Activated CD8-positive, alpha-beta memory T cell treated with anti-CD3 and anti-CD28 coated beads, Interleukin-2, amount 50 U/mL, for 1 hour (primary cell): Measurements from ENCODE around the gene PPP2R5A.
"Not testable (repeated sequence)": the region's sequence is repeated elsewhere in the genome, so short reads cannot be mapped to it uniquely, and the experiment has no call there.

Source experiments
- DNase-seq: peaks from one replicate; pipeline ENCODE4 v3.0.0-alpha.2; 2020; ENCODE audit errors: extremely low read depth

PPP2R5A gene

DNA sequence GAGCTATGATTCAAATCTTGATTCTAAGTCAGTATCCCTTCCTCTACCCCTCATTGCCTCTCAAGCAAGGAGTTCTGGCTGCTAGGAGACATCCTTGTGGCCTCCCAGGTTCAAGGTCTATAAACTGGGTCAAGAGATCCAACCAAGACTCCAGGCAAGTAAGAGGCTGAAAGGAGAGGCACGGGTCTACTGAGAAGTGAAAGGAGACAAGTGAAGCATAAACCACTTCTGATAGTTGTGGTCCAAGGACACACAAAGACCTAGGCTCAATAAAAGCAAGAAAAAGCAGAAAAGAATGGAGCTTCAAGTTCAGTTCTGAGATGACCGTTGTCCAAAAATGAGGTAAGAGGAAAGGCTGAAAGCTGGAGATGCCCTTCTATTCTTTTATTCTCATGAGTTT, 17.8 kb upstream of the PPP2R5A start:
- DNase-seq: no peak

DNA sequence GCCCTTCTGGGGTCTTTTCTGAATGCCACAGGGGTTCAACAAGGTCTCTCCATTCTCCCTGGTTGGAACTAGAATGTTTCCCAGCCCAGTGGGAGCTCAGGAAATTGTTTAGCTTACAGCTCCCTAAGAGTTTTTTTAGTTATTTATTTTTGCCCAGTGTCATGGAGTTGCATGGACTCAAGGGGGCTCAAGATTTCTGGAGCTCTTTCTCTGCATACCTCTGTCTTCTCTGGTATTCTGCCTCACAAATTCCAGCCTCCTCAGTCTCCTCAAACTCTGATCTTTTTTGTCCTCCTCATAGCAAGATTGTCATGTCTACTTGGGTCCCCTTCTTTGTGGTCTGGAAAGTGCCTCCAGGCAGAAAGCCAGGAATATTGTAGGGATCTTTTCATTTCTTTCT, 15.9 kb upstream of the PPP2R5A start:
- DNase-seq: no peak

DNA sequence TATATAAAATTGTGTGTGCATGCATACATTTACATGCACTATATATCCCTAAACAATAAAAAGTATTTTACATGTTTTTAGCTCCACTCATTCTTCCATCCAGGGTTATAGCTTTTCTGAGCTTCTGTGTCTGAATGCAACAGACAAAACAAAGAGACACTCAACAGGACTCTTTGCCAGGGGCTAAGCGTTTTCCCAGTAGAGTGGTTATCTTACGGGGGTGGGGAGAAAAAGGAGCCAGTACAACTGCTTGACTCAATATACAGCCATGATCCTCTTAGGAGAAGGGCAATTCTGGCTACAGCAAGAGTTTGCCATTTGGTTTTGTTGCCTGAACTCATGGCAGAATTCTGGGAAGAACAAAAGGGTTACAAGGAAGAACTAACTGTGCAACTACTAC, 14.6 kb upstream of the PPP2R5A start:
- DNase-seq: no peak

DNA sequence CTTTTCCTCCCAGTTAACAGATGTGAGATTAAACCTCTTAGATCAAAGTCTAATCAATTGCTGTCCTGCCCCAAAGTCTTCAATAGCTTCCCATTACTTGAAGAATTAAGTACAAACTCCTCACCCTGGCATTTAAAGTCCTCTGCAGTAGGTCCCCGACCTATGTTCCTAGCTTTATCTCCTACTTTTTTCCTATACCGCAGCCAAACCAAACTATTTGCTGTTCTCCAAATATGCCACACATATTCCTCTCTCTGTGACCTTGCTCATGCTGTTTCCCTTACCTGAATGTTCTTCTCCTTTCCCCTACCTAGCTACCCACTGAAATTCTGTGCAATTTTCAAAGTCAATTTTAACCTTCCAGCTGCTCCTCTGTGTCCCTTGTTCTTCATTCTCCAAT, 14.0 kb upstream of the PPP2R5A start:
- no peak for DNase-seq

DNA sequence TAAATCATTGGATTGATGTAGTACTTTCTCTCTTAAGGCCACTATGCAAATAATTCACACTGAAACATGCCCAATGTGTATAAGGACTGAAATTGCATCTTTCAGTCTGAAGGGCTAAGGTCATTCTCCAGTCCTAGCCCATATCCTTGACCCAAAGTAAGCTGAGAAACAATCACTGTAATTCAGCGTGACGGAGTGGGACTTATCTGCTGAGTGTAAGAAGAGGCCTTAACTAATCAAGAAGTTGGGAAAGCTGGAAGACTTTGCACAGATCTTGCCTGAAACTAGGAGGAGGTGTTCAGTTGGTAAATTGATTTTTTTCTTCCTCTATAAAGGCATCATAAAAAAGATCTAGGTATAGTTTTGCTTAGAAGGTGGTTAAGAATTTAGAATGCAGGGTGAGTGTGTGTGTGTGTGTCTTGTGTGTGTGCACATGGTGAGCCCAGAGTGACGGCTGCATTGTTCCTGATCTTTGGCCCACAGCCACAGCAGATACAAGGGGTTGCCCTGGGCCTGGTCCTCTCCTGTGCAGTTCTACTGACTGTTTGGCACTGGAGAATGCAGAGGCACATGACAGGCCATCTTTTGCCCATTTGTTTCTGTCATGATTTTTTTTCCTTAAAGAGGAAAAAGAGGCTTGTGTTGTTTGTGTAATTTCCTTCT, 13.3 kb upstream of the PPP2R5A start:
- no peak for DNase-seq

DNA sequence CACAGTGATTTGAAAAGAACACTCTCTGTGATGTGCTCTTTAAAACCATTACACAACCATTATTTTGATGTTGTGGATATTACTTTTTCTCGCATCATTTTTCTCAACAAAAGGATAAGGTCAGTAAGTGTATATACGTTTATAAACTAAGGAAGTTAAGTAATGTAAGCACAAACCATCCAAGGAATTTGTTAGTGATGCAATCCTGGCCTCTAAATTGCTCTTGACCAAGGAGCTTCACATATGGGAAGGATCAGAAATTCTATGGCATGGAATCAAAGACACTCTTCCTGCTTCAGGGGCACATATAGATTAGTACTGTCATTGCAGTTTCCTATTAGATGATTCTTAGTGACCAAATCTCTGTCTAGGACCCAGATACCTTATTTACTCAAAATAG, 3.6 kb upstream of the PPP2R5A start:
- DNase-seq: no peak

DNA sequence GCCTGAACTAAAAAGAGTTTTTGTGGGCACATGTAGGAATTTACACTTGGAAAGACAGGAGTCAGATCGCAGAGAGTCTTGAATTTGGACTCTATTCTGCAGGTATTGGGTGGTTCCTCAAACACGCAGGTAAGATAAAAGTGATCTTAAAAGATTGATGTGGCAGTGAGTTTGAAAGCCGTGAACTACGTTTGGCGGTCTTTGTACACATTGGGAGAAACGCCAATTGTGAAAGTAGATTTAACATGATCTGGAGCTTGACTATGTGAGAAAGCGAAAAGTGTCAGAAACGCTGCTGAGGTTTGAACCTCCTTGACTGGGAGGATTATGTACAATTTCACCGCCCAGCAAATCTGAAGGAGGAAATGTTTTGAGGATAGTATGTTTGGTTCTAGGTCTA, 1.5 kb upstream of the PPP2R5A start:
- DNase-seq: no peak

DNA sequence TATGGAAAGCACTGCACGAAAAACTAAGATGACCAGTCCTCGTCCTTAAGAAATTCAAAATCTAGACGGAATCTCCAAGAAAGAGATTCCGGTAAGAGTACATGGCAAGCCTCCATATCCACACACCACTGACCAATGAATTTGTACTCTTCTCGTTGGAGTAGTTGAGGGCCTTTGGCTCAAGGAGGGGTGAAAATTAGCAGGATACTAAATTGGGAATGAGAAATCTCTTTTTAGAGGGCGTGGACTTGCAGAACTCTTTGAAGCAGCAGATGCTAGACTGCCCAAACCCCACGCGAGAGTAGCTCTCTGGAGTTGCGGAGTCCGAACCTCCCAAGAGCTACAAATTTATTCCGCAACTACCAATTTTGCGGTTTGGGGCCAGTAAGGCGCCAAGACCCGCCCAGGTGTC, 872 bp upstream of the PPP2R5A start:
- DNase-seq: no peak

DNA sequence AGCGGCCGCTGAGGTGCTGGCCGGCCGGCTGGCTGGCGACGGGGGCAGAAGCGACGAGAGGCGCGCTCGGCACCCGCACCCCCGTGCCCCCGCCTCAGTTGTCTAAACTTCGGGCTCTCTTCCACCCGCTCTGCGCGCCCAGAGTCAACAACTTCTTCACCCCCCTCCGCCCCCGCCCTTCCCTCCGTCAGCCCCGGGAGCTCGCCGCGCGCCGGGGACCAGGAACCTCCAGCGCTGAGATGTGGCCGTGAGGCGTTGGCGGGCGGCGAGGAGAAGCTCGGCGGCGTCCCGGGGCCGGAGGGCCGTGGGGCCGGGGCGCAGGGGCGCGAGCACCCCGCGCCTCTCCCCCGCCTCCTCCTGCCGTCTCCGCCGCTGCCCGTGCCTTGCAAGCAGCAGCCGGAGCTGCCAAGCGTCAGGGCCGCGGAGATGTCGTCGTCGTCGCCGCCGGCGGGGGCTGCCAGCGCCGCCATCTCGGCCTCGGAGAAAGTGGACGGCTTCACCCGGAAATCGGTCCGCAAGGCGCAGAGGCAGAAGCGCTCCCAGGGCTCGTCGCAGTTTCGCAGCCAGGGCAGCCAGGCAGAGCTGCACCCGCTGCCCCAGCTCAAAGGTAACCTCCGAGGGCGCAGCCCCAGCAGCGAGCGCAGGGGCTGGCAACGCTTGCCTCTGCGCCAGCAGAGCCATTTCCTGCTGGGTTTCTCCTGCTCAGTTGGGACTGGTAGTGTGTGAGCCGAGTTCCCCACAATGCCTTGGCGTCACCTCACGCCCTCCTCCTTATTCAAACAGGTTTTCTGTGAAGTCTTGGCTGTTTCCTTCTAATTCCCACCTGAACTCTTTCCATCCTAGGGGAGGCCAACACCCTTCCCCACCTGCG, 710 bp downstream of the PPP2R5A start:
- DNase-seq: peak; percentile 40

DNA sequence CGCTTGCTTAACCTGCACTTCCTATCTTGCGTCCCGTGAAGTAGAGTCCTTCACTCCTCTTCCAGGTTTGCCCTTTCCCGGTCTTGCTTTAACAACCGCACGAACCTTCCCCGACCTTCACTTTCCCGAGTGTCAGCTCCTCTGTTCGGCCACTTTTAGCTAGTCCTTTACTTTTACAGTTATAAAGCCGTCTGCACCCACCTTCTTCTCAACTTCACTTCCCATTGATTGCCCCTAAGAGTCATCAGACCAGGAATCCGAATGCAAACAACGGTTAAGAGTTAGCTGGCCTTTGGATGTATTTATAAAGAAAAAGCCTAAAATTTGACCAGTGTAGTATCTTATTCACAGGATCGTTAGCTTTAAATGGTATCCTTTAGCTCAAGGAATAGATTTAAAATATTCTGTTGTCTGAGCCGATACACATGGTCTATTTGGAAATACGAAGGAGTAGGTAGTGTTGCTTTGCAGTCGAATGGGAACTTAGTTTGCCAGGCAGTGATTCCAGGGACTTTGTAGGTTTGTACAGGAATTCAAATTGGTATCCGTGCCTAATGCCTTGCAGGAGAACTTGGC, 1.4 kb downstream of the PPP2R5A start:
- DNase-seq: no peak

DNA sequence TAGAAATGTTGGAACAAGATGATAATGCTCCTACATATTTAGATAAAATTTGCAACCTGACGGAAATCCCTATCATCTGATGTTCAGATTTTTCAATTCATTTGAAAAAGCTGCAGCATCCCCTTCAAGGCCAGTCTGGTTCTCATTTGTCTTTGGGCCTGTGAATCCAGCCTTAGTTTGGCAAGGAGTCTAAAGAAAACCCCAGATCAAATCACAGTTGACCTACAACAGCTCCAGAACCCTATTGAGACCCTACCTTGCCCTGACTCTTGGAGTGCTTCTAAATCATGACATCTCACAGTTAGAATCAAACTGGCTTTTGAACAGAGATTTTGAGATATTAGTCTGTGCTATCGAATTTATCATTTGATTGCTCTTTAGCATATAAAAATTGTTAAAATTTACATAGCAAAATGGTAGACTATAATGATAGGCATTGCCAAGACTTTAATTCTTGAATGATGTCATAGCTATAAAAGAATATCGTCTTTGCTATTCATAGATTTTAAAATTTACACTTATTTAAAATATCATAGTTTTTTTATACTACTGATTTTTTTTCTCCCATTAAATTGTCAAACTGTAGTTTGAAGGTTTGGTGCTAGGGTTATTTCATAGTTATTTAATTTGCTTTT, 2.2 kb downstream of the PPP2R5A start:
- DNase-seq: no peak

DNA sequence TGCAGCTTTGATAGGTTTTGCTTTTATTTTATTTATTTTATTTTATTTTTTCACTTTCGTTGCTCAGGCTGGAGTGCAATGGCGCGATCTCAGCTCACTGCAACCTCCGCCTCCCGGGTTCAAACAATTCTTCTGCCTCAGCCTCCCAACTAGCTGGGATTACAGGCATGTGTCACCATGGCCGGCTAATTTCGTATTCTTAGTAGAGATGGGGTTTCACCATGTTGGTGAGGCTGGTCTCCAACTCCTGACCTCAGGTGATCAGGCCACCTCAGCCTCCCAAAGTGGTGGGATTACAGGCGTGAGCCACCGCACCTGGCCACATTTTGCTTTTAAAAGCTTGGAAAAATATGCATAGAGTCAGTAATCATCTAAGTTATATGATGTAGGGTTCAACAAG, 2.8 kb downstream of the PPP2R5A start:
- DNase-seq: not testable (repeated sequence)

DNA sequence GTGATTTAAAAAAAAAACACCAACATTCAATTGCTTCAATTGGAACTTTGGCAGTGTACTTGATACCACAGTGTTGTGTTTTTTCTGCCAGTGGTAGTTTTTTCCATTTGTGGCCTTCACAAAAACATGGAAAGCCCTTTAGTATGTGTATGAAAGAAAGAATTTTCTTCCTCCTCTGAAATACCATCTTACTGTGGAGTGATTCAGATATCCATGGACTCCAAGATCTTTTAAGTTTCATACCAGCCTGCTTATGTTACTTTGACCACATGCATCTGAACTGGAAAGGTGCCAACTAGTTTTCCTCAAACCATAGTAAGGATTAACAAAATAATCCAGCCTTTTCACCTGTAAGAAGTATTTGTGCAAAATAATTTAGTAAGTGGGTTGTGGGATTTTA, 3.4 kb downstream of the PPP2R5A start:
- no peak for DNase-seq

DNA sequence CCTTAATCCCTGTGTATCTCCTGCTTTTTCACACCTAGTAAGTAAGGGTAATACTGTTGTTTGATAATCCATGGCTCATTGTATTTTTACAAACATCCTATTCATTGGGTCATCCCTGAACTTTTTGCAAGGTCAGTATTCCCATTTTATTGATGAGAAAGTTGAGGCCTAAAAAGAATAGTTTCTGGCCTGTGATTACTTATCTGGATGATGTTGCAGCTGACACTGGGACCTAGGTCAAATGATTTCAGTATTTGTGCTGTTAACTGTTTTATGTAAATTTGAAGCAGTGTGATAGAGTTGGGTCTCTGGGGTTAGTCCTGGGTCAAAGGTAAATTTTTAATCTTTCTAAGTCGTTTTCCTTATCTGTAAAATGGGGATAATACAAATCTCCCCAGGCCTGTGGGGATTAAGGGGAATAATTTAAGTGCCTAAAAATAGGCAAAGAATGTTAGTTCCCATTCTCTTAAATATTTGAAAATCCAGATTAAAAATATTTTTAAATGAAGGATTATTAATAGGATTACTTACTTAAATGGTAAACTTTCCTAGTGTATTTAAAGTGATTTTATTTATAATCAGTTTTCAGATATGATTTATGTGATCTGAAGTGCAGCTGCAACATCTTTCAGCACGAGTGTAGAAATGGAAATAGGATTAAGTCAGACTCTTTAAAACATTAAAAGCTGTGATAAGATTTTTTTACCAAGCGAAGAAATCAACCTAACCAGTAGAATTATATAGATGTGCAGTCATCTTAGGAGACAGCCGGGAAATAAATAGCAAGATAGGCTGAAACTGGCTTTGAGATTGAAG, 4.3 kb downstream of the PPP2R5A start:
- no peak for DNase-seq

DNA sequence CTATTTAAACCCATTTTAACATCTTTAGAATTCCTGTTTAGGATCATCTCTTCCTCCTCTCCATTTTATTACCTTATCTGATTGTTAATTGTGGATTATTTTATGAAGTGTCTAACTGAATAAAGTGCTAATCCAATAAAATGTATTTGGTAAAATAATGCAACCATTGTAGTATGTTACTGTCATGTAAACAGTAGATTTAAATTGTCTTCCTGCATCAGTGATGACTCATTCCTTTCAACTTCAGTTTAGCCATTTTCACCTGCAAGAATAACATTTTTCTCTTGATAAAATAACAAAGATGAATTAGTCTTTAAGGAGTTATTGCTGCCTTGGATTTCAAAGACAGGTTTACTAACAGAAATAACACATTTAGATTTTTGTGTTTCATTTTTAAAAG, 5.4 kb downstream of the PPP2R5A start:
- DNase-seq: no peak

DNA sequence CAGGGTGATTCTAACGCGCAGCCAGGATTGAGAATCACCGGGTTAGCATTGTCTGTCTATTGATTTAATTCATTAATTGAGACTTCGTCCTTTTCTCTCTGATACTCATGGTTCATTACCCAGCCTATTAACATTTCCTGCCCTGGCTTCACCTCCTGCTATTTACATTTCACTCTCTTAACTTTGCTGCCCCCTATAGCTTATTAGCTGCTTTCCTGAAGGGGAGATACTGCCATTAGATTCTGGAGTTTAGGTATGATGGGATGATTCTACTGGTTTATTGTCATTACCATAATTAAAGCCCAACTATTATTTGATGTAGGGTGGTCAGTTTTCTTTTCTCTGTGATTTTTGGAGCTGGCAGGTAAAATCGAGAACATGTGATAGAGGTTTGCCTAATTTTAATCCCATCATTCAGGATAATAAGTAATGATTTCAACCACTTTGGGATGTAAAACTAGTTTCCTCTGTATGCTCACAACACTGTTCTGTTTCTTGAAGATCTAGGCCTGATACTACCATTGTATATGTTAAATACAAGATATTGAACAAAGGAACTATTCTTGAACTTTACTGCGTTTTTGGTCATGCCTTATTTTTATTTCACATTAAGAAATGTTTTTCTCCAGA, 6.4 kb downstream of the PPP2R5A start:
- no peak for DNase-seq

DNA sequence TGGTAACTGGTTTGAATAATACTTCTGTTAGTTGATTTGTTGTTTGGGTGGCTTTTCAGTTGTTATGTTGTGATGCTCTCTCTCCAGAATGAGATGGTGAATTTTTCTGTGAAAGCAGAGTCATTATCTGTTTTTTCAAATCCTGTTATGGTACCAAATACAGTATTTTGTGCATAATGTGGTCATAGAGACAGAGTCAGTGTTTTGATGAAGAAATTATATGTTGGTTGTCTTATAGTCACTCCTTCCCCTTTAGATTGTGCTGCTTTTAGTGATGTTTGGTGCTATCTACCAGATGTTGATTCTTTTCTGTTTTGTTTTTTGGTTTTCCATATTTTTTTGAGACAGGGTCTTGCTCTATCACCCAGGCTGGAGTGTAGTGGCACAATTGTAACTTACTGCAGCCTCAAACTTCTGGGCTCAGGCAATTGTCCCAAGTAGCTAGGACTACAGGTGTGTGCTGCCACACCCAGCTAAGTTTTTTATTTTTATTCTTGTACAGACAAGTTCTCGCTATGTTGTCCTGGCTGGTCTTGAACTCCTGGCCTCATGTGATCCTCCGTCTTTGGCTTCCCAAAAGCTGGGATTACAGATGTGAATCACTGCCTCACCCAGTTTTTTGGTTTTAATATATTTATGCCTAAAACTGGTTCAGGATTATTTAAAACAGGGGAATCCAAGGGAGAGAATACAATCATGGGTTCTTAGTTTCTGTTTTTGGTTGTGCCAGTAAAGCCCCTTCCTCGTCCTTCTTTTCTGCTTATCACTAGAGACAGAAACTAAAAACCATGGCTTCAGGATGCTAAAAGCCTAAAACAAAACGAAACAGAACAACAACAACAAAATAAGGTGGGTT, 7.3 kb downstream of the PPP2R5A start:
- no peak for DNase-seq

DNA sequence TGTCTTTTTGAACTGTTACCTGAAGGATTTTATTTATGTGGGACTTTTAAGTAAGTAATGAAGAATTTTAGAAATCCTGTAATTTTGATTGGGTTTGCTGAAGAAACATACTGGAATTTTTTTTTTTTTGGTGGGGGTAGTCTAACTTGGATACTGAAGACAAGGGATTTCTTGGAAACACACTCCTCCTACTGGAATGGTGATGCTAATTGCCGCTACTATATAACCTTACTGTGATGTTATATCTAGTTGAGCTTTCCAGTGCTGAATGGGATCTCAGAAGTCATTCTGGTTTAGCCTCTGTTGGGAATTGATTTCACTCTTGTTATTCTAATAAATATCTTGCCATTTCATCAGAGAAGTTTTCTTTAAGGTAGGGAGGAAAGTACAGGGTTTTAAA, 8.4 kb downstream of the PPP2R5A start:
- DNase-seq: no peak

DNA sequence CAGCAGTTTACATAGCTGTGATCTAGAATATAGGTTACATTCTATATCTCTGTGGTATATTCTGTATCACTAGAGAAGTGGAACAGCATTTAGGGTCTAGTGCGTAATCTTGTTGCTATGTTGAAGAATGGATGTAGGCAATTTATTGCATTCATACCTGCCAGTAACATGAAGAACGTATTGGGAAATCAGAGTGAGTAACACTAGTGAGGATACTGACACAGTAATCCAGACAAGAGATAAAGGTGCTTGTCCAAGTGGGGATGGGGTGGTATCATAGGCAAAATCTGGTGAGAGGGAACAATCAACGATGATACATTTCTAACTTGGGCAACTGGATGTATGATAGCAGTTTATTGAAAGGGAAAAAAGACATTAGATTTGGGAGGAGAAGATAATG, 9.8 kb downstream of the PPP2R5A start:
- no peak for DNase-seq

DNA sequence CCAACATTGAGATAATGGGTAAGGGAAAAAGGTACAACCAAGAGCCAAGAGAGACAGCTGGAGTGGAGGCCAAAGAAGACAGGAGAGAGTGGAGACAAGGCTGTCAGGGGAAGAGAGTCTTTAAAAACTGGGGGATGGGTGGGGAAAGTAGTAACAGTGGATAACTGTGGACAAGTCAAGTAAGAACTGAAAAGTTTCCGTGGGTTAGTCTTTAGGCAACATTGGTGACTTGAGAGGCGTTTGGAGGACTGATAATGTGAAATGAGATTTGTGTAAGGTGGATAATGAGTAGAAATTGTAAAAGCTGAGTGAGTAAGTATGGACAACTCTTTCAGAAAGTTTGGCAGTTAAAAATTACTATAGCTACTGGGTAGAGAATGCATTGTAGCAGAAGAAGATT, 10.4 kb downstream of the PPP2R5A start:
- no peak for DNase-seq
